ENCODE data around the gene ASIC4.

Gene ASIC4, protein sequence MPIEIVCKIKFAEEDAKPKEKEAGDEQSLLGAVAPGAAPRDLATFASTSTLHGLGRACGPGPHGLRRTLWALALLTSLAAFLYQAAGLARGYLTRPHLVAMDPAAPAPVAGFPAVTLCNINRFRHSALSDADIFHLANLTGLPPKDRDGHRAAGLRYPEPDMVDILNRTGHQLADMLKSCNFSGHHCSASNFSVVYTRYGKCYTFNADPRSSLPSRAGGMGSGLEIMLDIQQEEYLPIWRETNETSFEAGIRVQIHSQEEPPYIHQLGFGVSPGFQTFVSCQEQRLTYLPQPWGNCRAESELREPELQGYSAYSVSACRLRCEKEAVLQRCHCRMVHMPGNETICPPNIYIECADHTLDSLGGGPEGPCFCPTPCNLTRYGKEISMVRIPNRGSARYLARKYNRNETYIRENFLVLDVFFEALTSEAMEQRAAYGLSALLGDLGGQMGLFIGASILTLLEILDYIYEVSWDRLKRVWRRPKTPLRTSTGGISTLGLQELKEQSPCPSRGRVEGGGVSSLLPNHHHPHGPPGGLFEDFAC

DNA sequence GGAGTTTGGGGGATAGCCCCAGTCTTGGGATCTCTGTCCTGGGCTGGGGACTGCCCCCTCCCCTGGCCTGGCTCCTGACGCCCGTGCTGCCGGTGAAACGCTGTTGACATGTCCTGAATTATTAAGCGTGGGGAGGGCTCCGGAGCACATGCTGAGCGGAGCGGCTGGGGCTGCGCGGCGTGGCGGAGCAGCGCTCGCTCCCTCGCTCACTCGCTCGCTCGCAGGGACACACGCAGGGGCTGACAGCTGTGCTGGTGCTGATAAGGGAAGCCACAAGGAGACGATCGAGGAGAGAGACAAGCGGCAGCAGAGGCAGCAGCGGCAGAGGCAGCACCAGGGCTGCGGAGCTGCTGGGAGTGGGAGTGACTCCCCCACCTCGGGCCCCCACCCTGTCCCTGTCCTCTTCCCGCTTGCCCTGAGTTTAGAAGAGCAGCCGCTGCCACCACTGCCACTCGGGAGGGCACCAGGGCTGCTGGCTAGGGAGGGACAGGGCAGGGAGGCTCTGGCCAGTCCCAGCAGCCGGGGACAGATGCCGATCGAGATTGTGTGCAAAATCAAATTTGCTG, at the start of gene ASIC4:
Gene ASIC4 (plus strand): TSS at position 287 of the 566 bp plus-strand sequence. CDS start 243 bp downstream, at position 530.
- no peak for DNase-seq (ENCODE audit: low spot score)

GRCh38 chr2:219465659-219466561, 48.4 kb upstream of the ASIC4 start:
- DNase-seq (ENCODE audit: low spot score): no peak

GRCh38 chr2:219466816-219467735, 47.2 kb upstream of the ASIC4 start:
- no peak for DNase-seq (ENCODE audit: low spot score)

DNA sequence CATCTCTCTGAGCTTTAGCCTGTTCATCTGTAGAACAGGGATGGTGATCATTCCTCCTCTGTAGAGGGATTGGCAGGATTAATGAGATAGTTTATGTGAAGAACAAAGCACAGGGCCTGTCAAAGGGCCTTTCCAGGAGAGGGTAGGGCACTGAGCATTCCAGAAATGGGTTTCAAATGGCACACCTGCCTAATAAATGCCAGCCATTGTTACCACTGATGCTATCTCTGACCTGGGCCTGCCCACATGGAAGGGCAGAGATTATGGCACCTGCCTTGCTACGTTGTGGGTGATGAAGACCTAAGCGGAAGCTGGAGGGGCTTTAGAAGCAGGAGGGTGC, 46.6 kb upstream of the ASIC4 start:
- DNase-seq (ENCODE audit: low spot score): no peak

- DNase-seq (ENCODE audit: low spot score): no peak
Measured at GRCh38 chr2:219468410-219469185, 45.7 kb upstream of the ASIC4 start.

DNA sequence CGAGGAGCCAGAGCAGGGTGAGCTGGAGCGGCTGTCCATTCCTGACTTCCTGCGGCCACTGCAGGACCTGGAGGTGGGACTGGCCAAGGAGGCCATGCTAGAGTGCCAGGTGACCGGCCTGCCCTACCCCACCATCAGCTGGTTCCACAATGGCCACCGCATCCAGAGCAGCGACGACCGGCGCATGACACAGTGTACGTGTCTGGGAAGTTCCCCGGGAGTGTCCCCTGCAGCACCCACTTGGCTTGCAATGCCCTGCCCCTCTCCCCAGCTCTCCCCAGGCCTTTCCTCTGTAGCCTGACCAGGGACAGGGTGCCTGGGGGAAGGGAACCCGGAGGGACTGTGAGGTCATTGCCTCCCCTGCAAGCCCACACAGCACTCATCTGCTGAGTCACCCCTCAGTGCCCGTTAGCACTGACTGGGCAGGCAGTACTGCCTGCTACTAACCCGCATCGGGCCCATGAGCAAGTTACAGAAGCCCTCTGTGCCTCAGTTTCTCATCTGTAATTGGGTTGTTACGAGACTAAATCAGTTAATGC, 45.0 kb upstream of the ASIC4 start:
- peak; percentile 72 for DNase-seq (ENCODE audit: low spot score)

GRCh38 chr2:219470429-219470828, 43.9 kb upstream of the ASIC4 start:
- DNase-seq (ENCODE audit: low spot score): no peak

GRCh38 chr2:219471476-219472371, 42.6 kb upstream of the ASIC4 start:
- DNase-seq (ENCODE audit: low spot score): no peak

GRCh38 chr2:219472629-219473187, 41.6 kb upstream of the ASIC4 start:
- DNase-seq (ENCODE audit: low spot score): no peak

DNA sequence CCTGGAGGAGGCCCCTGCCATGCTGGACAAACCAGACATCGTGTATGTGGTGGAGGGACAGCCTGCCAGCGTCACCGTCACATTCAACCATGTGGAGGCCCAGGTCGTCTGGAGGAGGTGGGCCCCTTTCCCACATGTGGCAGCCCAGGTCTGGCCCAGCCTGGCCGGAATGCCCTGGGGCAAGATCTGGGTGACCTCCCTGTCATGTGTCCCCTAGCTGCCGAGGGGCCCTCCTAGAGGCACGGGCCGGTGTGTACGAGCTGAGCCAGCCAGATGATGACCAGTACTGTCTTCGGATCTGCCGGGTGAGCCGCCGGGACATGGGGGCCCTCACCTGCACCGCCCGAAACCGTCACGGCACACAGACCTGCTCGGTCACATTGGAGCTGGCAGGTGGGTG, 40.8 kb upstream of the ASIC4 start:
- DNase-seq (ENCODE audit: low spot score): no peak

DNA sequence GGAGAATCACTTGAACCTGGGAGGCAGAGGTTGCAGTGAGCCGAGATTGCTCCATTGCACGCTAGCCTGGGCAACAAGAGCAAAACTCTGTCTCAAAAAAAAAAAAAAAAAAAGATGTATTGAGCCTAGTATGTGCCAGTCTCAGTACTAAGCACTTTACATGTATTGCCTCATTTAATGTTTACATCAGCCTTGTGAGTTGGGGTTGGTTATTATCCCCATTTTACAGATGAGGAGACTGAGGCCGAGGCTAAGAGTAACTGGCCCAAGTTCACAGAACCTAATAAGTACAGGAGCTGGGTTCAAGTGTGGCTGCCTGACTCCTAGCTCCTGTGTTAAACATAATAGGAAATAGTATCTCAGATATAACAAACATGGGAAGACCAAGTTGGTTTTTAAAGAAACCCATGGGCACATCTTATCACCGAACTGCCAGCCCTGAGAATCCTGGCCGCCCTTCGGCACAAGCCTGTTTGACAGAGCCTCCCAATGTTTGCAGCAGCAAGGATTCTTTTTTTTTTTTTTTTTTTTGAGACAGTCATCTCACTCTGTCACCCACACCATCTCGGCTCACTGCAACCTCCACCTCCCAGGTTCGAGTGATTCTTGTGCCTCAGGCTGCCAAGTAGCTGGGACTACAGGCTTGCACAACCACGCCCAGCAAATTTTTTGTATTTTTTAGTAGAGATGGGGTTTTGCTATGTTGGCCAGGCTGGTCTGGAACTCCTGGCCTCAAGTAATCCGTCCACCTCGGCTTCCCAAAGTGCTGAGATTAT, 39.8 kb upstream of the ASIC4 start:
- no peak for DNase-seq (ENCODE audit: low spot score)

- no peak for DNase-seq (ENCODE audit: low spot score)
Measured at GRCh38 chr2:219475278-219475677, 39.0 kb upstream of the ASIC4 start.

DNA sequence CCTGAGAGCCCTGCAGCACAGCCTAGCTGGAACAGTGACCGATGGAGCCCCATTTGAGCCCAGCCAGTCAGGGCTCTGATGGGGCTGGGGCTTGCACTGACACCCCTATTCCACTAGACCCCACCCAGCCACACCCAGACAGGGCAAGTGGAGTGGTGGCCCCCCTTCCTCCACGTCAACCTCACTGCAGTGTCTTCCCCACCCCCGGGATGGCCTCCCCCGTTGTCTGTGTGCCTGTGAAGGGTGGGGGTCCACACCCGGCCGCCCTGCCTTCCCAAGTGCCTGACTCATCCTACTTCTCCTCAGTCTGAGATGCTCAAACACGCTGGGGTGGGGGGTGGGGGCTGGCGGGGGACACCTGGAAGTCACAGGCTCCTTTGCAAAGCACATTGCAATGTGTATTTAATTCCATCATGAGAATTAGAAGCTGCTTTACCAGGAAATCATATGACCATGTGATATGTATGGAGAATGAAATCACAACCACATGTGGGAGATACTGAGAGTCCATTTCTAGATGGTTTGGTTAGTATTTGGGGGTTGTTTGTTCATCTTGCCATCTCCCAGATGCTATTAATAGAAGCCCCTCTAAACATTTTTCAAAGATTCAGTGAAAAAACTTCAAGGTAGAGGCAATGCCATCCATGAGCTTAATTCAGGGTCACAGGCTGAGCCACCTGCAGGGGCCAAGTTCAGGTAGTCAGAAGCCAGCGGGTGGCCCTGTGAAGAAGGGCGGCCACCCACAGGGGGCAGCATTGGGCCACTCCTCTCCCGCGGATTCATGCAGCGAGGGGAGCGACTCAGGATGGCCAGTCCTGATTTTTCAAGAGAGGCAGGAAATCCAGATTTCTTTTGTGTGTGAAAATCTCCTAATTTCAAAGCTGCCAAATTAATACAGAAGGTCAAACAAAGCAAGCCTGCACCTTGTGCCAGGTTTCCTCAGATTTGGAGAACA, 38.3 kb upstream of the ASIC4 start:
- peak; percentile 63 for DNase-seq (ENCODE audit: low spot score)

- no peak for DNase-seq (ENCODE audit: low spot score)
Measured at GRCh38 chr2:219476652-219477151, 37.6 kb upstream of the ASIC4 start.

GRCh38 chr2:219477179-219477578, 37.1 kb upstream of the ASIC4 start:
- DNase-seq (ENCODE audit: low spot score): no peak

DNA sequence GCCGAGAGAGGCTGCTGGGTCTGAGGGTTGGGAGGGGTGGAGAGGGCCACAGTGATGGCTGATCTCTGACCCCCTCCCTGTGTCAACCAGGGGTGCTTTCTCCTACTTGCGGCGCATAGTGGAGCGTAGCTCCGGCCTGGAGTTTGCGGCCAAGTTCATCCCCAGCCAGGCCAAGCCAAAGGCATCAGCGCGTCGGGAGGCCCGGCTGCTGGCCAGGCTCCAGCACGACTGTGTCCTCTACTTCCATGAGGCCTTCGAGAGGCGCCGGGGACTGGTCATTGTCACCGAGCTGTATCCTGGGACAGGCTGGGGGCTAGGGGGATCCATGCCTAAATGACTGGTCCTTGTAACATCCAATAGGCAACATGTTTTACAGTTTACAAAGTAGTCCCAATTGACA, 36.5 kb upstream of the ASIC4 start:
- no peak for DNase-seq (ENCODE audit: low spot score)

- DNase-seq (ENCODE audit: low spot score): no peak
Measured at GRCh38 chr2:219478916-219479315, 35.4 kb upstream of the ASIC4 start.
